Heart right ventricle (tissue), 16 donors: Measurements from ENCODE around the gene MTCL1. TPM values are rescaled to one million over a fixed set of nuclear protein-coding genes. Genes with fewer than 3 reads are reported as not detected.

Experiments used
- ATAC-seq, 8 donors: fragments of 200-7000 bp; cut with Tn5 transposase; one replicate each; pipeline ENCODE4 v1.9.1; 2020; ENCODE audit warnings: mild to moderate bottlenecking in 8 of 8, moderate library complexity in 8 of 8, moderate number of reproducible peaks in 1 of 8
- DNase-seq, 2 donors: peaks; one replicate each; pipeline ENCODE4 v3.0.0-alpha.2; 2020
- H3K27ac ChIP-seq, 10 donors: fragments of 200-600 bp; sonication (generic) in 2 of 10; one replicate each; pipeline versions ENCODE4 v1.5.0 to v1.8.0; 2020 to 2022; ENCODE audit warnings: mild to moderate bottlenecking in 3 of 10
- H3K27me3 ChIP-seq, 7 donors: fragments of 200-600 bp; one replicate each; pipeline ENCODE4 v1.8.0; 2021 to 2022; ENCODE audit warnings: mild to moderate bottlenecking in 2 of 7
- H3K36me3 ChIP-seq, 9 donors: fragments of 200-600 bp; sonication (generic) in 1 of 9; one replicate each; pipeline versions ENCODE4 v1.5.0 to v1.8.0; 2020 to 2022; ENCODE audit warnings: mild to moderate bottlenecking in 2 of 9
- H3K4me1 ChIP-seq, 9 donors: fragments of 200-600 bp; sonication (generic) in 1 of 9; one replicate each; pipeline versions ENCODE4 v1.5.0 to v1.8.0; 2020 to 2022; ENCODE audit warnings: mild to moderate bottlenecking in 4 of 9
- H3K4me3 ChIP-seq, 10 donors: fragments of 200-600 bp; sonication (generic) in 2 of 10; one replicate each; pipeline versions ENCODE4 v1.5.0 to v1.8.0; 2020 to 2022; ENCODE audit warnings: mild to moderate bottlenecking in 7 of 10, moderate library complexity in 2 of 10
- H3K9me3 ChIP-seq, 11 donors: fragments of 200-600 bp in 10 of 11; sonication (generic) in 2 of 11; one replicate each; pipeline versions ENCODE4 v1.5.0 to v1.8.0; 2013 to 2022; ENCODE audit warnings: mild to moderate bottlenecking in 2 of 11, control low read depth in 1 of 11, moderate library complexity in 1 of 11
- CTCF ChIP-seq, 9 donors: fragments of 200-600 bp; sonication (generic) in 2 of 9; IDR thresholded peaks; one replicate each; pipeline versions ENCODE4 v1.5.0 to v1.8.0; 2021 to 2022; ENCODE audit warnings: antibody characterized with exemption in 9 of 9, mild to moderate bottlenecking in 5 of 9, moderate library complexity in 1 of 9
- WGBS, 2 donors: extraction: QIAGEN DNeasy Blood & Tissue Kit; methylation state at CpG; one replicate each; pipeline ENCODE4 v1.1.7; 2013; ENCODE audit warnings: inconsistent platforms in 1 of 2; 5-methylcytosine and 5-hydroxymethylcytosine counted together
- intact Hi-C, 10 donors: fragments of 100-400 bp; cut with DNase I; formaldehyde crosslinking; loops; one replicate each; pipeline versions ENCODE4 v1.11.1 to v1.14.2; 2022
- polyA plus RNA-seq, 2 donors: library from polyadenylated mRNA; stranded (reverse); fragments of 200-250 nt; gene quantifications; one replicate each; pipeline ENCODE4 v1.2.3, GENCODE V29; 2013
- total RNA-seq, 10 donors: library from RNA; stranded (reverse); fragmentation: NEBNext Ultra II Directional in 3 of 10; extraction: Animal tissue kit (Norgen Biotek cat#: 25700) in 3 of 10; gene quantifications; one replicate each; pipeline versions ENCODE4 v1.2.1 to v1.2.4, GENCODE V29; 2021 to 2023
- donor health status: Arrhythmogenic right ventricular cardiomyopathy.
- donor health status: ischemic (EF 13 %, LVEDD 7.1; RV severe dilation, severe dysfunction).
- donor health status: healthy with polysubstance abuse.
- donor health status: DM: no; HTN: yes; CAD: no.
- donor health status: DM: no; HTN: no; CAD: no.
- donor health status: ischemic (EF 25% LVEDD 6.9; RV normal size, moderate dysfunction).
- donor health status: ischemic (EF 25% LVEDD 5.7; RV mildly dilated, moderate dysfunction).
- donor health status: healthy.
- donor health status: DM: yes; HTN: yes; CAD: no.
- donor health status: Ischemic cardiomyopathy.
- donor health status: ischemic (EF 35%, LVEDD 5.7; RV mildly dilated, moderate dysfunction).
- donor health status: nonischemic (EF 11% LVEDD 7.7; RV severe dilation, severe dysfunction).
- donor health status: DM: yes; HTN: yes; CAD: no.
- donor health status: PGD.
- donor health status: ischemic (EF 29% LVEDD 5.4; RV normal size, mild dysfunction).
- donor health status: nonischemic (EF 23%, LVEDD 6.1; RV moderate dilation, normal function).

Gene MTCL1
- total and polyA plus RNA-seq, 12 donors: 1.9 to 17.2 (median 8.8) TPM

- no peaks in the 10 kb centered on the region for H3K9me3 ChIP-seq
- H3K36me3 ChIP-seq: peaks cover 0 to 1% (median 0%) of the 10 kb centered on the region in 9 donors
- no peaks in the 10 kb centered on the region for H3K27me3 ChIP-seq
- ATAC-seq (no peak), DNase-seq (no peak)
- WGBS, 2 donors: 97% methylated on average over 16 of the region's 16 CpGs
- TF ChIP-seq CTCF (IDR thresholded peaks at IDR 0.05): no peak
- intact Hi-C loops: no loop called here
- H3K4me1 ChIP-seq: no peaks in the 10 kb centered on the region
- H3K4me3 ChIP-seq: no peak overlapping the region
- no peak overlapping the region for H3K27ac ChIP-seq
Measured at GRCh38 chr18:8778824-8779223, 73.5 kb downstream of the MTCL1 start.

- peaks cover 0 to 6% (median 0%) of the 10 kb centered on the region in 9 donors for H3K36me3 ChIP-seq
- ATAC-seq: no peak
- H3K27me3 ChIP-seq: no peaks in the 10 kb centered on the region
- H3K4me3 ChIP-seq: no peak overlapping the region
- 88 to 90% methylated on average over 14 of the region's 14 CpGs for WGBS, 2 donors
- H3K4me1 ChIP-seq: no peaks in the 10 kb centered on the region
- DNase-seq: no peak
- no peaks in the 10 kb centered on the region for H3K9me3 ChIP-seq
- H3K27ac ChIP-seq: no peak overlapping the region
- TF ChIP-seq CTCF (IDR thresholded peaks at IDR 0.05): no peak
- intact Hi-C loops: no loop called here
Measured at GRCh38 chr18:8779251-8779650, 73.9 kb downstream of the MTCL1 start.

GRCh38 chr18:8780227-8780626, 74.9 kb downstream of the MTCL1 start:
- Histone ChIP-seq H3K4me1 (no peaks in the 10 kb centered on the region), H3K27ac (no peak overlapping the region), H3K27me3 (no peaks in the 10 kb centered on the region), H3K9me3 (no peaks in the 10 kb centered on the region), H3K36me3 (peaks cover 0 to 11% (median 0%) of the 10 kb centered on the region in 9 donors), H3K4me3 (no peak overlapping the region)
- no peak for TF ChIP-seq CTCF (IDR thresholded peaks at IDR 0.05)
- DNase-seq (no peak), ATAC-seq (no peak)
- intact Hi-C loops: loop anchor here in 1 of 10 donors (5.0 kb wide), 1 partner anchor 52 kb away; no protein-coding TSS in a partner anchor
- WGBS, 2 donors: 79 to 86% methylated on average over 6 of the region's 6 CpGs

GRCh38 chr18:8781671-8782070, 76.3 kb downstream of the MTCL1 start:
- WGBS, 2 donors: 86 to 89% methylated on average over 12 of the region's 12 CpGs

More at GRCh38 chr18:8781671-8782070, 76.3 kb downstream of the MTCL1 start:
- H3K27me3 ChIP-seq: no peaks in the 10 kb centered on the region
- H3K4me3 ChIP-seq: no peak overlapping the region
- H3K9me3 ChIP-seq: no peaks in the 10 kb centered on the region
- intact Hi-C loops: loop anchor here in 1 of 10 donors (5.0 kb wide), 1 partner anchor 51 kb away; no protein-coding TSS in a partner anchor
- no peak overlapping the region for H3K27ac ChIP-seq
- no peaks in the 10 kb centered on the region for H3K4me1 ChIP-seq
- H3K36me3 ChIP-seq: peaks cover 0 to 17% (median 0%) of the 10 kb centered on the region in 9 donors
- no peak for TF ChIP-seq CTCF (IDR thresholded peaks at IDR 0.05)
- ATAC-seq: no peak
- no peak for DNase-seq
